ENCODE data around the gene TMEM107. TPM values are rescaled to one million over a fixed set of nuclear protein-coding genes. Genes with fewer than 3 reads are reported as not detected.

The TMEM107 gene
- total RNA-seq, 4 donors from 2014 or later: 10.4 to 17.8 (median 13.6) TPM

GRCh38 chr17:8187517-8188262, 11.5 kb upstream of the TMEM107 start:
- Histone ChIP-seq H3K4me1 (peaks cover 43 to 67% (median 55%) of the 10 kb centered on the region in 4 donors), H3K27ac (replicated peaks in 1 of 4) (peak overlapping the region; percentile 93 to 99 (median 96)), H3K27me3 (no peaks in the 10 kb centered on the region), H3K36me3 (no peaks in the 10 kb centered on the region), H3K4me3 (peak overlapping the region; percentile 70 to 90 (median 87)), H3K9me3 (no peaks in the 10 kb centered on the region)
- intact Hi-C loops (cut with DNase I): loop anchor here (1.0 to 2.0 kb wide), 2 partner anchors 34 to 67 kb away; no protein-coding TSS in a partner anchor
- WGBS: under 1% methylated on average over 25 of the region's 25 CpGs
- TF ChIP-seq POLR2A (IDR thresholded peaks at IDR 0.05; ENCODE audit: low read depth) (no peak), CTCF (IDR thresholded peaks at IDR 0.05) (peak in 1 of 3 experiments; percentile 8), POLR2AphosphoS5 (IDR thresholded peaks at IDR 0.05) (peak; percentile 76 to 77)
- DNase-seq (ENCODE audit: extremely low spot score): peak; percentile 99

- peak; percentile 98 for DNase-seq (ENCODE audit: extremely low spot score)
- intact Hi-C loops (cut with DNase I): loop anchor here (1.0 to 2.0 kb wide), 2 partner anchors 34 to 66 kb away; no protein-coding TSS in a partner anchor
- Histone ChIP-seq H3K27me3 (no peaks in the 10 kb centered on the region), H3K4me3 (peak overlapping the region; percentile 70 to 90 (median 87)), H3K4me1 (peaks cover 37 to 59% (median 48%) of the 10 kb centered on the region in 4 donors), H3K27ac (replicated peaks in 1 of 4) (peak overlapping the region; percentile 93 to 99 (median 96)), H3K36me3 (no peaks in the 10 kb centered on the region), H3K9me3 (no peaks in the 10 kb centered on the region)
- under 1% methylated on average over 32 of the region's 32 CpGs for WGBS
- TF ChIP-seq POLR2A (IDR thresholded peaks at IDR 0.05; ENCODE audit: low read depth): no peak
- TF ChIP-seq EP300 (IDR thresholded peaks at IDR 0.05): no peak
- TF ChIP-seq POLR2AphosphoS5 (IDR thresholded peaks at IDR 0.05): peak; percentile 5 to 85
- peak in 2 of 3 experiments; percentile 19 to 35 for TF ChIP-seq CTCF (IDR thresholded peaks at IDR 0.05)
Observed at GRCh38 chr17:8186787-8187516, 10.8 kb upstream of the TMEM107 start.

- Histone ChIP-seq H3K4me3 (peak overlapping the region; percentile 70 to 90 (median 87)), H3K27ac (replicated peaks in 1 of 4) (peak overlapping the region; percentile 93 to 99 (median 96)), H3K9me3 (no peaks in the 10 kb centered on the region), H3K36me3 (no peaks in the 10 kb centered on the region), H3K4me1 (peaks cover 32 to 54% (median 43%) of the 10 kb centered on the region in 4 donors), H3K27me3 (no peaks in the 10 kb centered on the region)
- no peak for DNase-seq (ENCODE audit: extremely low spot score)
- peak in 1 of 2 donors; percentile 49 for TF ChIP-seq POLR2AphosphoS5 (IDR thresholded peaks at IDR 0.05)
- peak in 1 of 3 experiments; percentile 49 for TF ChIP-seq CTCF (IDR thresholded peaks at IDR 0.05)
- no peak for TF ChIP-seq POLR2A (IDR thresholded peaks at IDR 0.05; ENCODE audit: low read depth)
- no peak for TF ChIP-seq EP300 (IDR thresholded peaks at IDR 0.05)
- intact Hi-C loops (cut with DNase I): loop anchor here (2.0 kb wide), 1 partner anchor 66 kb away; no protein-coding TSS in a partner anchor
- 0% methylated on average over 11 of the region's 23 CpGs for WGBS
Observed at GRCh38 chr17:8186446-8186786, 10.2 kb upstream of the TMEM107 start.

GRCh38 chr17:8185582-8186445, 9.6 kb upstream of the TMEM107 start:
- Histone ChIP-seq H3K9me3 (no peaks in the 10 kb centered on the region), H3K27ac (replicated peaks in 1 of 4) (peak overlapping the region; percentile 93 to 99 (median 96)), H3K4me3 (peak overlapping the region; percentile 70 to 90 (median 87)), H3K36me3 (no peaks in the 10 kb centered on the region), H3K27me3 (no peaks in the 10 kb centered on the region), H3K4me1 (peaks cover 27 to 48% (median 37%) of the 10 kb centered on the region in 4 donors)
- DNase-seq (ENCODE audit: extremely low spot score): peak; percentile 99
- WGBS: under 1% methylated on average over 34 of the region's 44 CpGs
- intact Hi-C loops (cut with DNase I): loop anchor here (2.0 kb wide), 1 partner anchor 65 kb away; no protein-coding TSS in a partner anchor
- TF ChIP-seq CTCF (IDR thresholded peaks at IDR 0.05) (no peak), POLR2A (IDR thresholded peaks at IDR 0.05; ENCODE audit: low read depth) (no peak), EP300 (IDR thresholded peaks at IDR 0.05) (no peak), POLR2AphosphoS5 (IDR thresholded peaks at IDR 0.05) (peak; percentile 75 to 82)

All from esophagus muscularis mucosa (tissue), 4 donors.